ENCODE measurements around the gene NRXN3.

DNA sequence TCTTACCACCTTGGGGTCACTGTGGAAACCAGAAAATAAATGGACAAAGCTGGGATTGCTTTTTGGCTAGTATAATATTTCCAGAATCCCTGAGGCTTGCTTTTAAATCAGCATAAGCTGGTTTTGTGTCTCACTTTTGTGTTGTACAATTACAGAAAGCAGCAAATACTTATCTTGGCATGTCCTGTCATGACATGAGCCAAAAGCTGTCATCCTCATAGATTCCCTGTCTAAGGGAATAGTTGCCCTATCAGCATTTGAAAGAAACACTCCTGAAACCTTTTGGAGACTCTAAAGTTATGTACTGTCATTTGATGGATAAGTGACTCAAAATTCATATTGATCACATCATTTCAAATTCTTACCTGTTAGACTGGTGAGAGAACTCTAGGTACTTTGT lies 987.2 kb downstream of the NRXN3 start:
- TF ChIP-seq, protein P1, sequence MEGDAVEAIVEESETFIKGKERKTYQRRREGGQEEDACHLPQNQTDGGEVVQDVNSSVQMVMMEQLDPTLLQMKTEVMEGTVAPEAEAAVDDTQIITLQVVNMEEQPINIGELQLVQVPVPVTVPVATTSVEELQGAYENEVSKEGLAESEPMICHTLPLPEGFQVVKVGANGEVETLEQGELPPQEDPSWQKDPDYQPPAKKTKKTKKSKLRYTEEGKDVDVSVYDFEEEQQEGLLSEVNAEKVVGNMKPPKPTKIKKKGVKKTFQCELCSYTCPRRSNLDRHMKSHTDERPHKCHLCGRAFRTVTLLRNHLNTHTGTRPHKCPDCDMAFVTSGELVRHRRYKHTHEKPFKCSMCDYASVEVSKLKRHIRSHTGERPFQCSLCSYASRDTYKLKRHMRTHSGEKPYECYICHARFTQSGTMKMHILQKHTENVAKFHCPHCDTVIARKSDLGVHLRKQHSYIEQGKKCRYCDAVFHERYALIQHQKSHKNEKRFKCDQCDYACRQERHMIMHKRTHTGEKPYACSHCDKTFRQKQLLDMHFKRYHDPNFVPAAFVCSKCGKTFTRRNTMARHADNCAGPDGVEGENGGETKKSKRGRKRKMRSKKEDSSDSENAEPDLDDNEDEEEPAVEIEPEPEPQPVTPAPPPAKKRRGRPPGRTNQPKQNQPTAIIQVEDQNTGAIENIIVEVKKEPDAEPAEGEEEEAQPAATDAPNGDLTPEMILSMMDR (IDR thresholded peaks at IDR 0.05), result no peak
- no peak for TF ChIP-seq EZH2phosphoT487 (IDR thresholded peaks at IDR 0.05)
